Hypothalamus (tissue), 51 donors: ENCODE data around the gene TMEM203.

Experiments
- DNase-seq, 51 donors: peaks; one replicate each; lab custom pipeline; 2025; lab: John Stamatoyannopoulos, UW

Gene TMEM203

GRCh38 chr9:137184881-137185660 lies 20.4 kb downstream of the TMEM203 start:
- DNase-seq = no peak

DNA sequence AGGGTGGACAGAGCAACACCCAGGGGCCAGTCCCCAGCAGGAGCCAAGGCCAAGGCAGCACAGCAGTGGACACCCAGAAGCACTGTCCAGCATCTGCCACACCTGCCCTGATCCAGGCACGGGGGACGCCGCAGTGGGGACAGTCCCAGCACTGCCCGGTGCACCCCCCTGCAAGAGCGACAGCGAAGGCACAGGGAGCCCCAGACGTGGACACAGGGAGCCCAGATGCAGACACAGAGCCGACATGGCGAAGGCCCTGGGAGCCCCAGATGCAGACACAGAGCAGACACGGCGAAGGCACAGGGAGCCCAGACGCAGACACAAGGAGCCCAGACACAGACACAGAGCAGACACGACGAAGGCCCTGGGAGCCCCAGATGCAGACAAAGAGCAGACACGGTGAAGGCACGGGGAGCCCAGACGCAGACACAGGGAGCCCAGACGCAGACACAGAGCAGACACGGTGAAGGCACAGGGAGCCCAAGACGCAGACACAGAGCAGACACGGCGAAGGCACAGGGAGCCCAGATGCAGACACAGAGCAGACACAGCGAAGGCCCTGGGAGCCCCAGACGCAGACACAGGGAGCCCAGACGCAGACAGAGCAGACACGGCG lies 21.4 kb downstream of the TMEM203 start:
- DNase-seq = no peak

DNA sequence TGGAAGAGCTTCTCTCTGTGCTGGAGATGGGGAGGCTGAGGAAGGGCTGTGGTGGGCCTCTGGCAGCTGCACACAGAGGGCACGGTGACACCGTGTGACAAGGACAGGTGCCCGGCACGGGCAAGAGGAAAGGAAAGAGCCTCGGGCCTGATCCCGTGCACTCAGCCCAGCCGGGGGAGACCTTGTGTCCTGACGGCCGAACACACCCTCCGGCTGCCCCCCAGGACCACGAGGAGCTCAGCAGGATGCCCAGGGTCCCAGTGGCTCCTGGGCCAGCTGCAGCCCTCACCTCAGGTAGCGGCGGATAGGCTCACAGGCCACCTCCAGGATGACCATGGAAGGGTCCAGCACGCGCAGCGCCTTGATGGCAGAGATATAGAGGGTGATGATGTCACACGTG lies 22.6 kb downstream of the TMEM203 start:
- no peak for DNase-seq

DNA sequence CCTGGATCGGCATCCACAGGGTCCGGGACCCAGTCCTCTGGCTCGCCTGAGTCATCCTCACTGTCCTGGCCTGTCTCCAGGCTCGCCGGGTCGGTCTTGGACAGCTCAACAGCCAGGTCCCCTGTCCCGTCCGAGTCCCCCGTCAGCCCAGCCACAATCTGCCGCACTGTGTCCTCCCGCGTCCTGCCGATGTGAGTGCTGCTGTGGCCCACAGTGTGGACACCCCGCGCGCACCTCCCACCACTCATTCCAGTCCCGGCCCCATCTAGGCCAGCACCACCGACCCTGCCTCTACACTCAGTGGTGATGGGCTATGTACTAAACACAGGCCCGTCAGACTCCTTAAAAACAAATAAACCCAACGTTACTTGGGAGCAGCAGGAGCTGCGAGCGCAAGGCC lies 23.8 kb downstream of the TMEM203 start:
- DNase-seq = no peak

DNA sequence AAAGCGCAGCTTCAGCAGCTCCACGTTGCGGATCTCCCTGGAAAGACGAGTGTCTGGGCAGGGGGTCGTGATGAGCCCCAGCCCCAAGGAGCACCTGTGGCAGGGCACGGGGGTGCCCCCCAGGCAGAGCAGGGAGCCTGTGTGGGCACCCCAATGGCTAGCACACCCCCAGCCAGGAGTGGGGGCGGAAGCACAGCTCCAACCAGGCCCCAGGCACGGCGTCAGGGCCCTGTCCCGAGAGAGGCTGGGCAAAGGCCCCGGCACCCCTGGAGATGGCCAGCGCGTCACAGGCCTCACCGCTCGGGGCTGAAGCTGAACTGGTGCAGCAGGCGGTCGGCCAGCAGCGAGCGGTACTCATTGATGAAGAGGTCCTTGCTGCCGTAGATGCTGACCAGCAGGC lies 25.0 kb downstream of the TMEM203 start:
- no peak for DNase-seq

DNA sequence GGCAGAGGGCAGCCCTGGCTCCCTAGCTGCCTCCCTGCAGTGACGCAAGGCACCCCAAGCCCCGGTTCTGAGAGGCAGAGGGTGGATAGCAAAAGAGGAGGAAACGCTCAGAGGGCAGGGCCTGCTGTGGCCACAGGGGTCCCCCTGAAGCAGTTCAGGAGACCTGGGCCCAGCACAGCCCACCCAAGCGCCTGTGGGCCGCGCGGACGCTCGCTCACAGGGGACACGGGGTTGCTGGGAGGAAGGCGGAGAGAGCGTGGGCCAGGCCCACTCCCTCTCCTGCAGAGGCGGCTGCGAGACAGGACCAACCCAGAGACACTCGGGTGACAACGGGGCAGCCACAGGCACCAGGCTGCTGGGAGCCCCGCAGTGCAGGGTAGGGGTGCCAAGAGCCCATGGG lies 25.7 kb downstream of the TMEM203 start:
- no peak for DNase-seq

DNA sequence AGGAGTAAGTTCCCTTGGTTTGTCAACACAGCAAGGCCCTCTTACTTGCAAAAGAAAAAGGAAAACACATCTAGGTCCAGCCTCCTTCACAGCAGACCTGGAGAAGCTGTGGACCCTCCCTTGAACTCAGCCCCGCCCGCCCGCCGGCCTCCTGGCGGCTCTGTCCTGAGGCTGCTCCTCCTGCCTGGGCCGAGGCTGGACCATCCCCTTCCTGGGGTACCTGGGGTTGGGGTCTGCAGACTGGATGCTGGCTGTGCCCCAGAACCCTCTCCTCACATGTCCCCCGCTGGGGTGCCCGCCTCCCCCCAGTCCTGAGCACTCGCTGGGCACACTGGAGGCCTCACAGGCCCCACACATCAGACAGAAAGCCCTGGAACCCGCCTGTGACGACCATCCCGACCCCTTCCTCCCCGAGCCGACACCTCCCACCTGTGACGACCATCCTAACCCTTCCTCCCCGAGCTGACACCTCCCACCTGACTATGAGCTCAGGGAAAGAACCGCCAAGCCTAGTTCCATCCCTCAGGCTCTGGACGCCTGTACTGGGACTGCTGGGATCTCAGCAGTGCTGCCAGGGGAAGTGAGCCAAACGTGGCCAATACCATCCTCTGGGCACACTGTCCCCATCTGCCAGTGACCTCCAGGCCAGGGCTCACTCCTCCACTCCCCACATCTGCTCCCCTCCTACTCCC lies 26.4 kb downstream of the TMEM203 start:
- no peak for DNase-seq

DNA sequence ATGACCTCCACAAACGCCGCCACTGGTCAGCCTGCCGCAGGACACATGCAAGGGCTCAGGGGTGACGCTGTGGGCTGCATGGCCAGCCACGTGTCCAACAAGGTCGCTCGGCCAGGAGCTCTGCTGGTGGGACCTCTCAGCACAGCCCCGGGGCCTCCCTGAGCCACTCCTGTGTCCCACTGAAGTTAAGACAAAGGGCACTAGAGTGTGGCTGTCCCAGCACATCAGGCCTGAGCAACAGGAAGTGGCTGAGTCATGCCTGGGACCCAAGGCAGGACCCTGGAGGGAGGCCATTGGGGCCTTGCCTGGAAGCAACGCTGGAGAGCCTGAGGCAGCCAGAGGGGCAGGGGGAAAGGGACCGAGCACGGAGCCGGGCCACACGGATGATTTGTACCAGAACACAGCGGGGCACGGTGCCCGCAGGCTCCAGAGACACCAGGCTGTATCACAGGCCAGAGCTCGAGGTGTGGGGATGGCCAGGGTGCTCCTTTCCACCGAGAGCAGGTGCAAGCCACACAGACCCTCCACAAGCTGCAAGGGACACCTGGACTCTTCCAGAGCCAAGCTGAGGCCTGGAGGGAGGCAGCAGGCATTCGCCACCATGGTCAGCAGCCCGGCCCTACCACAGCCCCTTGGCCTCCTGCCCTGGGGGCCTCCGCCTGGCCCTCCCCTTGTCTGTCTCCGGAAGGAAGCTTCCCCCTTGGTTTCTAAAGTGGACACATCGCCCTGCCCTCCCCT lies 27.1 kb downstream of the TMEM203 start:
- no peak for DNase-seq

DNA sequence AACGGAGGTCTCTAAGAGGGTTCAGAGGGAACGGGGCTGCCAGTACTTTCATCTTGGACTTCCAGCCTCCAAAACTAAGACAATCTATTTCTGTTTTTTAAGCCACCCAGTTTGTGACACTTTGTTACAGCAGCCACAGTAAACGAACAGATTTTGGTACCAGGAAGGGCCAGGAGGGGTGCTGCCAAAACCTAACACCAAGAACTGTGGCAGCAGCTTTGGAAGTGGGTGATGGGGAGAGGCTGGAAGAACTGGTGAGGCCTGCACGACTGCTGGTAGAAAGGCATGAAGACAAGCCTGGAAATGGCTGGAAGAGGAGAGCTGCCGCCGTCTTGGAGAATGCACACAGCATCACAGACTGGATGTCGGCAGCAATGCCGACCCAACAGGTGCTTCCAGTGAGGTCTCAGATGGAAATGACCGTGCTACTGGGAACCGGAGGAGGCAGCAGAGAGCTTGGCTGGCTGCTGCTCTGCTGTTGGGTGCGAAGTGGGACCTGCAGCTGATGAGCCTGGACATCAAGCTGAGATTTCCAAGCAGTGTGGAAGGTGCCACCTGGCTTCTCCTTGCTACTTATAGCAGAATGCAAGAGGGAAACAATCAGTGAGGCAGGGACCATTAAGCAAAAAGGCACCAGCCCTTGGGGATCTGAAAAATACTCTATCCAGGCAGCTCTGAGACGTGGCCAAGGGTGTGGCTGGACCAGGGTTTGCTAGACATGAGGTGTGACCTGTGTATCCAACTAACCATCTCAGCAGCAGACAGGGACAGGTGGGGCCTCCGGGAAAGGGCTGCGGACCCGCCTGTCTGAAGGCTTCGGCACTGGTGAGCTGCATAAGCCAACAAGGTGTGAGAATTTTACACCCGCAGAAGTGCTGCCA lies 28.9 kb downstream of the TMEM203 start:
- DNase-seq = peak in 4 of 51 donors; percentile 24 to 32 (median 26)

GRCh38 chr9:137175345-137175961 lies 30.0 kb downstream of the TMEM203 start:
- DNase-seq = no peak

DNA sequence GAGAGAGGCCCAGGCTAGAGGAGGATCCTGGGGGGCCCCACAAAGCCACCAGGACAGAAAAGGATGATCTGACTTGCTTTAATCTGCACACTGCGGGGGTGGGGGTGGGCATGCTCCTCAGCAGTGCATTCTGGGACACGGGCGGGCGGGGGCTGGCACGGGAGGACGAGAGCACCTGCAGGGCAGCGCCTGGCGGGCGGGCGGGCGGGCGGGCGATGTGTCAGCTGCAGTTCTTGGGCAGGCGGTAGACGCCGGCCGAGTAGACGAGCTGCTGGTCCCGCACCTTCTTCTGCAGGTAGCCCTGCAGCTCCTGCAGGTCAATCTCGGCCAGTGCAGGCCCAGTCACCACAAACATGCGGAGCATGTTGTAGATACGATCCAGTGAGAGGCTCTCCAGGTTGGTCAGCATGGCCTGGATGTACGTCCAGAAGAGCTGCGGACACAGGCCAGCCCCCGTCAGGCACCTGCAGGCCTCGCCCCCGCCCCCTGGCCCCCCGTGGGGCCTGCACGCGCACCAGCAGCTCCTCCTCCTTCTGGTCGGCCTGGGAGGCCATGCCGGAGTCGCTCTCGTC lies 30.6 kb downstream of the TMEM203 start:
- no peak for DNase-seq

DNA sequence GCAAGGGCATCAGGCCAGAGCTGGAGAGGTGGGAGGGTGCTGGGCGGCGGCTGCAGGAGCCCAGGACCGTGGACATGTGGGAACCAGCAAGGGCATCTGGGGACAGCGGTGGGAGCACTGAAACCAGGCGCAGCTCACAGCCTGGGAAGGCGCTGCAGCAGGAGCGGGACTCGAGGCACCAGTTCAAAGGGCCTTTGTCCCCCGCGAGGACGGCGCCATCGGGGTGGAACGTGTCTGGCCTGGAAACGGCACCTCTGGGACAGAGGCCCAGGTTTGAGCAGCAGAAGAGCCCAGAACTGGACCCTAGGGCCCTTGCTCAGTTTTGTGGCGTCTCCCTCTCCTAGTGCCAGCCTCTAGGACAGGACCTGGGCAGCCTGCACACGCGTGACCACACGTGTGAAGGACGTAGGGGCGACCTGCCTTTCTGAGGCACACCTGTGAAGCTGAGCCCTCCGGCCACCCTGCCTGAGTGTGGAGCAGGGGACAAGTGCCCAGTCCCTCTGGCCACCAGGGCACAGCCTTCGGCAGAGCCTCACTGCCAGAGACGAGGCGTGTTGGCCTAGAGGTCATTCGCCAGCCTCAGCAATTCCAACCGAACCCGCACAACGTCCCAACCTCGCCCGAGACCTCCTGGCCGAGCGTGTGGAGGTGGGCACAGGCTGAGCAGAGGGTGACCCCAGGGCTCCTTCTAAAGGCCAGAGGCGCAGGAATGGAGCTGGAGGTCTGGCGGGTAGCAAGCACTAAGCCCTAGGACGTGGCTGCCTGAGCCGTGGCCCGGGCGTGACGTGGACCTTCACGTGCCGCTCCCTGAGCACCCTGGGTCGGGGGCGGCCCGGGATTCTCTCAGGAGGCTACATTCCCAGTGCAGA lies 31.4 kb downstream of the TMEM203 start:
- DNase-seq = peak in 3 of 51 donors; percentile 30 to 53 (median 33)

GRCh38 chr9:137172901-137173795 lies 32.3 kb downstream of the TMEM203 start:
- no peak for DNase-seq

- no peak for DNase-seq
Measured at GRCh38 chr9:137171149-137171900, 34.1 kb downstream of the TMEM203 start.

DNA sequence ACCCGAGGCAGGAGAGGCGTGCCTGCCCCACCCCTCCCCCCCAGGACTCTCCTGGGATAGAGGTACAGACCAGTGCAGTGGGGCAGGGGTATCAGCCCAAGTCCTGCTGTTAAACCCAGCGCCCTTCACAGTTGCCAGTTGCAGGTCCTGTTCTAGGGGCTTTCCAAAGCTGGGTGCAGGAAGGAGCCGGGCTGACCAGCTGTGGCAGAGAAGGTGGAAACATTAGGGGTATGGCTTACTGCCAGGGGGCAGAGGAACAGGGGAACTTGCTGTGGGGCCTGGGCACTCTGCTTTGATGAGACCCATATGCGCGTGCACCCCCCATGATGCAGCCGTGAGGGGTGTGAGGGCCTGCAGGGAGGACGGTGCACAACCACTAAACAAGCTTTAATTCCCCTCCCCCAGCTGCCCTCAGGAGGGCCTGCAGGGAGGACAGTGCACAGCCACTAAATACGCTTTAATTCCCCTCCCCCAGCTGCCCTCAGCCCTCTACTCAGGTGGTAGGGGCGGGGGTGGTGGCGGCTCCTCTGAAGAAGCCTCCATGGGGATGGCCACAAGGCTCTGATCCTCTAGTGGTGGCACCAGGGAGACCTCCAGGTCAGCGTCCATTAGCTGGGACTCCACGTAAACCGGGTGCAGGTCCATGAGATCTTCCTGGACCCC lies 34.8 kb downstream of the TMEM203 start:
- no peak for DNase-seq

GRCh38 chr9:137169896-137170358 lies 35.5 kb downstream of the TMEM203 start, which contains the start of gene LRRC26:
LRRC26 (minus strand) TSS chr9:137170051; CDS start chr9:137169943, 108 bp downstream.
- DNase-seq = no peak
